ENCODE results near the gene G0S2. TPM values are rescaled to one million over a fixed set of nuclear protein-coding genes. Genes with fewer than 3 reads are reported as not detected.
A peak's percentile ranks its signal among the peaks of the same experiment; 100 is the strongest.

G0S2 gene
- total and polyA plus RNA-seq, 2 of the 8 experiments (the other 6 are each of a cell fraction or from before 2014, with no cell fraction given), result 1.0 to 1.7 TPM

GRCh38 chr1:209630383-209631225 is 44.6 kb upstream of the G0S2 start:
- DNase-seq (ENCODE audit: low read depth in 1 of 2, low spot score in 2 of 2), result peak in 1 of 2 experiments; percentile 43
- H3K27ac ChIP-seq (ENCODE audit: low read depth, low read length), result no peak overlapping the region

More at GRCh38 chr1:209630383-209631225, 44.6 kb upstream of the G0S2 start:
- Histone ChIP-seq H3K36me3 (ENCODE audit: control insufficient read depth in 2 of 4, insufficient read depth in 4 of 4, low read length in 3 of 4) (no peaks in the 10 kb centered on the region), H3K9me3 (ENCODE audit: insufficient read depth in 2 of 2, low read depth in 1 of 2, low read length in 1 of 2) (no peaks in the 10 kb centered on the region), H3K9ac (replicated peaks in 1 of 4; ENCODE audit: extremely low read depth in 1 of 4, low read depth in 3 of 4, low read length in 3 of 4) (no peak overlapping the region), H3K27me3 (replicated peaks in 1 of 4; ENCODE audit: control insufficient read depth in 3 of 4, extremely low read depth in 1 of 4, insufficient read depth in 3 of 4, low read length in 3 of 4) (no peaks in the 10 kb centered on the region), H4K91ac (replicated peaks; ENCODE audit: insufficient read length, low read length) (peak overlapping the region; percentile 41), H3K56ac (replicated peaks; ENCODE audit: insufficient read length, low read depth, low read length) (no peak overlapping the region), H3K4me2 (ENCODE audit: insufficient read depth in 1 of 2, low read depth in 2 of 2, low read length in 2 of 2) (peak overlapping the region; percentile 6 to 22; a peak in 1 of 4 replicates), H3K79me1 (ENCODE audit: low read depth, low read length) (no peaks in the 10 kb centered on the region; the same call in 1 of the 2 replicates), H4K8ac (ENCODE audit: extremely low read depth, insufficient read depth, low read length) (no peak overlapping the region), H3K23ac (ENCODE audit: insufficient read length) (no peak overlapping the region), H4K20me1 (replicated peaks in 1 of 2; ENCODE audit: control insufficient read depth in 1 of 2, insufficient read depth in 2 of 2, low read length in 2 of 2) (no peaks in the 10 kb centered on the region), H2BK20ac (ENCODE audit: low read length) (peak overlapping the region; percentile 55; the same call in 1 of the 2 replicates), H2BK15ac (ENCODE audit: low read length) (peak overlapping the region; percentile 72; the same call in 1 of the 2 replicates), H4K5ac (ENCODE audit: insufficient read length, low read depth, low read length) (no peak overlapping the region), H2BK5ac (ENCODE audit: low read depth, low read length) (peak overlapping the region; percentile 66; the same call in 1 of the 2 replicates), H3K23me2 (ENCODE audit: low read depth, low read length) (no peaks in the 10 kb centered on the region), H2BK120ac (replicated peaks; ENCODE audit: low read depth, low read length) (no peak overlapping the region), H2AK5ac (ENCODE audit: low read depth, low read length) (no peak overlapping the region), H3K4ac (replicated peaks; ENCODE audit: insufficient read length, low read depth, low read length) (no peak overlapping the region), H3K18ac (ENCODE audit: extremely low read depth, low read length) (no peak overlapping the region), H3K79me2 (ENCODE audit: control insufficient read depth in 1 of 2, insufficient read depth in 2 of 2, low read length in 2 of 2) (no peaks in the 10 kb centered on the region), H3K4me1 (replicated peaks in 1 of 4; ENCODE audit: control insufficient read depth in 3 of 4, insufficient read depth in 4 of 4, low read length in 3 of 4) (peaks cover 0 to 15% (median 9%) of the 10 kb centered on the region in 4 experiments; a peak in 4 of 7 replicates), H2BK12ac (ENCODE audit: low read depth, low read length) (peak overlapping the region; percentile 84; the same call in 1 of the 2 replicates), H3K14ac (ENCODE audit: insufficient read length) (no peak overlapping the region), H3K4me3 (ENCODE audit: extremely low read depth in 1 of 4, insufficient read depth in 2 of 4, low read depth in 3 of 4, low read length in 4 of 4) (no peak overlapping the region), H2AFZ (ENCODE audit: low read length) (no peak overlapping the region)
- CTCF ChIA-PET (ENCODE audit: partially characterized antibody), result interaction anchor here (0.5 to 11.4 kb wide), 20 partner anchors 9 to 193 kb away, joined by 3 to 365 read pairs (median 5); partner anchors contain the start of genes CAMK1G, G0S2 and LAMB3
- TF ChIP-seq YY1 (IDR thresholded peaks at IDR 0.05; ENCODE audit: low read depth, low read length) (no peak), JUN (IDR thresholded peaks at IDR 0.05; ENCODE audit: low read depth, low read length) (peak; percentile 67; the same call in 1 of the 2 replicates), CEBPB (IDR thresholded peaks at IDR 0.05; ENCODE audit: low read depth, low read length) (peak; percentile 34; the same call in 1 of the 2 replicates), JUND (IDR thresholded peaks at IDR 0.05; ENCODE audit: low read length) (peak; percentile 69), POU5F1 (IDR thresholded peaks at IDR 0.05; ENCODE audit: low read depth, low read length) (0 out of 2 replicates have a peak, but pooled peaks have one; percentile 10)
- peak; percentile 24 for FAIRE-seq
- POLR2A ChIA-PET (ENCODE audit: partially characterized antibody), result interaction anchor here (1.7 kb wide), 1 partner anchor 43 kb away, joined by 10 read pairs; no protein-coding TSS in a partner anchor
- WGBS, 2 experiments (ENCODE audit: extremely low coverage in 1 of 2, insufficient coverage in 1 of 2, insufficient read length in 1 of 2, insufficient replicate concordance in 2 of 2, low coverage in 1 of 2, low lambda C conversion rate in 2 of 2, missing lambda C conversion rate in 1 of 2), result 71% methylated on average over 17 of the region's 17 CpGs; no CpG with 5 or more reads in 1 of the 2 experiments

Data from H1 (cell line).